Measurements from ENCODE around the gene BCHE.

The BCHE gene

GRCh38 chr3:165729756-165730155 is 107.5 kb downstream of the BCHE start:
- H3K4me3 ChIP-seq (ENCODE audit: low read depth, low read length): no peak overlapping the region
- in situ Hi-C loops (cut with HindIII; ENCODE audit: low sequenced_read_pairs): no loop called here
- DNase-seq (ENCODE audit: low read depth, low spot score): no peak
- no peak for TF ChIP-seq CTCF (IDR thresholded peaks at IDR 0.05; ENCODE audit: low read depth, low read length)

GRCh38 chr3:165728924-165729323 is 108.3 kb downstream of the BCHE start:
- no peak overlapping the region for H3K4me3 ChIP-seq (ENCODE audit: low read depth, low read length)
- no peak for DNase-seq (ENCODE audit: low read depth, low spot score)
- TF ChIP-seq CTCF (IDR thresholded peaks at IDR 0.05; ENCODE audit: low read depth, low read length): no peak
- in situ Hi-C loops (cut with HindIII; ENCODE audit: low sequenced_read_pairs): no loop called here

- DNase-seq (ENCODE audit: low read depth, low spot score): no peak
- in situ Hi-C loops (cut with HindIII; ENCODE audit: low sequenced_read_pairs): no loop called here
- TF ChIP-seq CTCF (IDR thresholded peaks at IDR 0.05; ENCODE audit: low read depth, low read length): no peak
Measured at GRCh38 chr3:165725296-165725695, 111.9 kb downstream of the BCHE start.

More at GRCh38 chr3:165725296-165725695, 111.9 kb downstream of the BCHE start:
- no peak overlapping the region for H3K4me3 ChIP-seq (ENCODE audit: low read depth, low read length)

Data from astrocyte of the spinal cord (primary cell).